Measurements from ENCODE around the gene SLC34A2. TPM values are rescaled to one million over a fixed set of nuclear protein-coding genes. Genes with fewer than 3 reads are reported as not detected.

SLC34A2 gene
- total RNA-seq, 2 donors from 2014 or later, result 4.2 to 6.4 TPM

DNA sequence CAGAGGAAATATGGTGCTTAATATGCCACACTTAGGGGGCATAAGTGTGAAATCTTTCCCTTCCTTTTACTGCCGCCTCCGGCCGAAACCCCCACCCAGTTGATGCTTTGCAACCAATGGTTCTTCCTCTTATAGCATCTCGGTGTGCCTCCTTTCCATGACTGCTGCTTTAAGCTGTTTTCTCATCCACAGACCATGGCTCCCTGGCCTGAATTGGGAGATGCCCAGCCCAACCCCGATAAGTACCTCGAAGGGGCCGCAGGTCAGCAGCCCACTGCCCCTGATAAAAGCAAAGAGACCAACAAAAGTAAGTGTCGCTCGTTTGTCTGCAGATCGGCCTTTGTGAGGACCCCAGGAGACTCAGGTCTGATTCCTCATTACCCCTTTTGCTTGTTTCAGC lies 6.7 kb downstream of the SLC34A2 start:
- no peak overlapping the region for H3K4me3 Mint-ChIP-seq
- H3K9me3 Mint-ChIP-seq, result no peaks in the 10 kb centered on the region
- Histone ChIP-seq H3K9ac (ENCODE audit: extremely low read depth, low read length, poor library complexity, severe bottlenecking) (no peak overlapping the region), H3K4me1 (ENCODE audit: control insufficient read depth, insufficient read depth, low read length) (peaks cover 5% of the 10 kb centered on the region), H3K27me3 (ENCODE audit: control insufficient read depth, insufficient read depth, low read length, poor library complexity, severe bottlenecking) (no peaks in the 10 kb centered on the region), H3K9me3 (ENCODE audit: control insufficient read depth, low read length) (no peaks in the 10 kb centered on the region), H3K4me3 (ENCODE audit: low read length) (no peak overlapping the region), H3K36me3 (ENCODE audit: control insufficient read depth, insufficient read depth, low read length) (peaks cover 15% of the 10 kb centered on the region), H3K27ac (ENCODE audit: low read depth, low read length) (no peak overlapping the region)
- H3K36me3 Mint-ChIP-seq (ENCODE audit: low read depth), result peaks cover 13% of the 10 kb centered on the region
- DNase-seq, result no peak
- TF ChIP-seq, protein P1, sequence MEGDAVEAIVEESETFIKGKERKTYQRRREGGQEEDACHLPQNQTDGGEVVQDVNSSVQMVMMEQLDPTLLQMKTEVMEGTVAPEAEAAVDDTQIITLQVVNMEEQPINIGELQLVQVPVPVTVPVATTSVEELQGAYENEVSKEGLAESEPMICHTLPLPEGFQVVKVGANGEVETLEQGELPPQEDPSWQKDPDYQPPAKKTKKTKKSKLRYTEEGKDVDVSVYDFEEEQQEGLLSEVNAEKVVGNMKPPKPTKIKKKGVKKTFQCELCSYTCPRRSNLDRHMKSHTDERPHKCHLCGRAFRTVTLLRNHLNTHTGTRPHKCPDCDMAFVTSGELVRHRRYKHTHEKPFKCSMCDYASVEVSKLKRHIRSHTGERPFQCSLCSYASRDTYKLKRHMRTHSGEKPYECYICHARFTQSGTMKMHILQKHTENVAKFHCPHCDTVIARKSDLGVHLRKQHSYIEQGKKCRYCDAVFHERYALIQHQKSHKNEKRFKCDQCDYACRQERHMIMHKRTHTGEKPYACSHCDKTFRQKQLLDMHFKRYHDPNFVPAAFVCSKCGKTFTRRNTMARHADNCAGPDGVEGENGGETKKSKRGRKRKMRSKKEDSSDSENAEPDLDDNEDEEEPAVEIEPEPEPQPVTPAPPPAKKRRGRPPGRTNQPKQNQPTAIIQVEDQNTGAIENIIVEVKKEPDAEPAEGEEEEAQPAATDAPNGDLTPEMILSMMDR (conservative IDR thresholded peaks at IDR 0.05), result no peak
- H3K27me3 Mint-ChIP-seq (ENCODE audit: insufficient read depth), result peaks cover 18% of the 10 kb centered on the region
- H3K27ac Mint-ChIP-seq, result no peak overlapping the region
- H3K4me1 Mint-ChIP-seq, result peaks cover 17% of the 10 kb centered on the region
- WGBS, 2 experiments (ENCODE audit: insufficient coverage in 1 of 2, insufficient read length in 1 of 2), result 92 to 99% methylated on average over 9 to 10 of the region's 10 CpGs

DNA sequence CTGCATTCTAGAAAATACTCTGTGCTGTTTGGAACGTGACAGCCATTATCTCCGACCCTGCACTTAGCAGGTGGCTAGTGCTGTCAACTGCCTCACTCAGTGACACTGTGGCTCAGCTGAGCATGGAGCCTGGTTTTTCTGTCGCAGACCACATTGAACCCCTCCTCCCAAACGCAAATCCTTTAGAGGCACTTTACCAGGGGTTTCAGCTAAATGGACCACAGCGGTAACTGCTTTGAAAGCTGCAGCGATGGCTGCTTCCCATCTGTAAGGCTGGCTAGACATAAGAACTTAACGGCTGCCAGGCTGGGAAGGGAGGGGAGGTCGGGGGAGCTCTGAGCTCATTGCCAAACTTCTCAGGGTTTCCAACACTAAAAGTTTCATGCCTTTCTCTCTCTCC lies 8.1 kb downstream of the SLC34A2 start:
- H3K27me3 Mint-ChIP-seq (ENCODE audit: insufficient read depth), result peaks cover 9% of the 10 kb centered on the region
- Histone ChIP-seq H3K9me3 (ENCODE audit: control insufficient read depth, low read length) (no peaks in the 10 kb centered on the region), H3K9ac (ENCODE audit: extremely low read depth, low read length, poor library complexity, severe bottlenecking) (no peak overlapping the region), H3K4me1 (ENCODE audit: control insufficient read depth, insufficient read depth, low read length) (peaks cover 8% of the 10 kb centered on the region), H3K27ac (ENCODE audit: low read depth, low read length) (peak overlapping the region; percentile 42), H3K36me3 (ENCODE audit: control insufficient read depth, insufficient read depth, low read length) (peaks cover 19% of the 10 kb centered on the region), H3K27me3 (ENCODE audit: control insufficient read depth, insufficient read depth, low read length, poor library complexity, severe bottlenecking) (no peaks in the 10 kb centered on the region), H3K4me3 (ENCODE audit: low read length) (no peak overlapping the region)
- no peak overlapping the region for H3K27ac Mint-ChIP-seq
- no peaks in the 10 kb centered on the region for H3K9me3 Mint-ChIP-seq
- peaks cover 22% of the 10 kb centered on the region for H3K4me1 Mint-ChIP-seq
- peaks cover 15% of the 10 kb centered on the region for H3K36me3 Mint-ChIP-seq (ENCODE audit: low read depth)
- TF ChIP-seq, protein P1 (conservative IDR thresholded peaks at IDR 0.05), result no peak
- WGBS, 2 experiments (ENCODE audit: insufficient coverage in 1 of 2, insufficient read length in 1 of 2), result 71 to 81% methylated on average over 6 to 8 of the region's 8 CpGs
- no peak overlapping the region for H3K4me3 Mint-ChIP-seq
- no peak for DNase-seq

DNA sequence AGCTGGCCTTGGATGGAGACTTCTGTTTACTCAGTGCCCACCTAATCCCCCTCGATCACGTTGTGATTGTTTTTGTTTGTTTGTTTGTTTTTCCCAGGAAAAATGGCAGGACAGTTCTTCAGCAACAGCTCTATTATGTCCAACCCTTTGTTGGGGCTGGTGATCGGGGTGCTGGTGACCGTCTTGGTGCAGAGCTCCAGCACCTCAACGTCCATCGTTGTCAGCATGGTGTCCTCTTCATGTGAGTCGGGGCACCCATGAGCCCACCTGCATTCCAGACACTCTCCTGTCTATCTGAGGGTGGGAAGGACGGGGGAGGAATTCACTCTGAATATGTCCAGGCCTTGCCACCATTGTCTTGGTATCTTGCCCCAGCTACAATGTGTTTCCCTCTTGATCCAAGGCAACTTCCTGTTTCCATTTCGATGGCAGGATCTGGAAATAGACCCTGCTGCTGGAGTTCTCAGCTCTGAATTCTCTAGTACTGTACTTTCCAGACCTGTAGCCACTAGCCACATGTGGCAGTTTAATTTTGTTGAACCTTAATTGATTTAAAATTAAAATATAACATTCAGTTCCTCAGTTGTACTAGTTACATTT lies 10.5 kb downstream of the SLC34A2 start:
- no peak for DNase-seq
- no peak overlapping the region for H3K4me3 ChIP-seq (ENCODE audit: low read length)
- Mint-ChIP-seq H3K4me1 (peaks cover 20% of the 10 kb centered on the region), H3K9me3 (no peaks in the 10 kb centered on the region), H3K27me3 (ENCODE audit: insufficient read depth) (peaks cover 18% of the 10 kb centered on the region), H3K4me3 (no peak overlapping the region), H3K27ac (no peak overlapping the region), H3K36me3 (ENCODE audit: low read depth) (peaks cover 31% of the 10 kb centered on the region)
- H3K9ac ChIP-seq (ENCODE audit: extremely low read depth, low read length, poor library complexity, severe bottlenecking), result no peak overlapping the region
- H3K4me1 ChIP-seq (ENCODE audit: control insufficient read depth, insufficient read depth, low read length), result peaks cover 8% of the 10 kb centered on the region
- H3K27me3 ChIP-seq (ENCODE audit: control insufficient read depth, insufficient read depth, low read length, poor library complexity, severe bottlenecking), result no peaks in the 10 kb centered on the region
- H3K27ac ChIP-seq (ENCODE audit: low read depth, low read length), result no peak overlapping the region
- H3K36me3 ChIP-seq (ENCODE audit: control insufficient read depth, insufficient read depth, low read length), result peaks cover 39% of the 10 kb centered on the region
- no peaks in the 10 kb centered on the region for H3K9me3 ChIP-seq (ENCODE audit: control insufficient read depth, low read length)
- WGBS, 2 experiments (ENCODE audit: insufficient coverage in 1 of 2, insufficient read length in 1 of 2), result 82 to 93% methylated on average over 6 to 9 of the region's 9 CpGs
- TF ChIP-seq, protein P1 (conservative IDR thresholded peaks at IDR 0.05), result no peak
